PC-9 (cell line): Measurements from ENCODE around the gene SEC62. TPM values are rescaled to one million over a fixed set of nuclear protein-coding genes. Genes with fewer than 3 reads are reported as not detected.

Source experiments
- BruUV-seq: library from RNA; stranded (reverse); fragments of 400-500 nt; replicated peaks from 2 replicates; lab custom pipeline; 2021; lab: Mats Ljungman, UMichigan
- CTCF ChIA-PET: fragments of 300-600 bp; sonication (Branson Sonifier 250); formaldehyde crosslinking; loops from one replicate; lab custom pipeline; 2022; ENCODE audit warnings: antibody characterized with exemption; lab: Charles Lee
- POLR2A ChIA-PET: fragments of 300-600 bp; sonication (Branson Sonifier 250); formaldehyde crosslinking; loops from one replicate; lab custom pipeline; 2022; ENCODE audit warnings: antibody characterized with exemption; ENCODE audit not compliant: unreplicated experiment; lab: Charles Lee
- DNase-seq, 2 experiments: peaks; one replicate each; pipeline versions ENCODE4 v3.0.0 to v3.0.0-alpha.2; 2015 to 2022; ENCODE audit warnings: mixed read lengths in 1 of 2
- H2AFZ ChIP-seq: fragments of 200-600 bp; sonication (generic); 2 replicates; pipeline ENCODE4 v1.8.1; 2017; ENCODE audit warnings: antibody characterized with exemption
- H3F3A ChIP-seq: fragments of 200-600 bp; sonication (generic); 2 replicates; pipeline ENCODE4 v1.8.1; 2017; ENCODE audit warnings: antibody characterized with exemption, mild to moderate bottlenecking, low read depth; ENCODE audit not compliant: insufficient read depth
- H3K27ac ChIP-seq: fragments of 200-600 bp; sonication (generic); 2 replicates; pipeline ENCODE4 v1.6.1; 2016; ENCODE audit warnings: mixed run types
- H3K27me3 ChIP-seq: fragments of 200-600 bp; sonication (generic); 2 replicates; pipeline ENCODE4 v1.6.1; 2016; ENCODE audit warnings: low read depth, mixed run types; ENCODE audit not compliant: insufficient read depth
- H3K36me3 ChIP-seq: fragments of 200-600 bp; sonication (generic); 2 replicates; pipeline ENCODE4 v1.6.1; 2016; ENCODE audit warnings: low read depth, mixed run types
- H3K4me1 ChIP-seq: fragments of 200-600 bp; sonication (generic); replicated peaks from 2 replicates; pipeline ENCODE4 v1.6.1; 2016; ENCODE audit warnings: mixed run types; ENCODE audit not compliant: insufficient read depth
- H3K4me2 ChIP-seq: fragments of 200-600 bp; sonication (generic); 2 replicates; pipeline ENCODE4 v1.6.1; 2017; ENCODE audit warnings: mixed run types
- H3K4me3 ChIP-seq: fragments of 200-600 bp; sonication (generic); 2 replicates; pipeline ENCODE4 v1.6.1; 2016; ENCODE audit warnings: mixed run types
- H3K79me2 ChIP-seq: fragments of 200-600 bp; sonication (generic); 2 replicates; pipeline ENCODE4 v1.6.1; 2017; ENCODE audit warnings: low read depth, mixed run types
- H3K9me2 ChIP-seq: fragments of 200-600 bp; sonication (generic); 2 replicates; pipeline ENCODE4 v1.8.1; 2017; ENCODE audit warnings: mild to moderate bottlenecking; ENCODE audit not compliant: insufficient read depth
- H3K9me3 ChIP-seq: fragments of 200-600 bp; sonication (generic); 2 replicates; pipeline ENCODE4 v1.8.1; 2016; ENCODE audit warnings: low read depth; ENCODE audit not compliant: insufficient read depth
- H4K20me1 ChIP-seq: fragments of 200-600 bp; sonication (generic); 2 replicates; pipeline ENCODE4 v1.8.1; 2017; ENCODE audit not compliant: insufficient read depth
- EZH2 ChIP-seq: fragments of 200-600 bp; sonication (generic); IDR thresholded peaks from 2 replicates; pipeline ENCODE4 v1.8.0; 2017; ENCODE audit warnings: antibody characterized with exemption, low read depth
- intact Hi-C: fragments of 100-400 bp; cut with micrococcal nuclease; formaldehyde crosslinking; loops from one replicate; pipeline ENCODE4 v1.10.0; 2022; ENCODE audit not compliant: unreplicated experiment
- total RNA-seq: library from RNA; stranded (reverse); gene quantifications from 2 replicates; pipeline ENCODE4 v1.2.3, GENCODE V29; 2021
- TF ChIP-seq, protein P1 (sequence below): fragments of 200-600 bp; sonication (generic); conservative IDR thresholded peaks from 2 replicates; pipeline ENCODE4 v1.6.1; 2017; ENCODE audit warnings: mixed run types, antibody characterized with exemption, mild to moderate bottlenecking, moderate library complexity

The SEC62 gene
- total RNA-seq, 1 experiment from 2014 or later = 99.6 TPM

DNA sequence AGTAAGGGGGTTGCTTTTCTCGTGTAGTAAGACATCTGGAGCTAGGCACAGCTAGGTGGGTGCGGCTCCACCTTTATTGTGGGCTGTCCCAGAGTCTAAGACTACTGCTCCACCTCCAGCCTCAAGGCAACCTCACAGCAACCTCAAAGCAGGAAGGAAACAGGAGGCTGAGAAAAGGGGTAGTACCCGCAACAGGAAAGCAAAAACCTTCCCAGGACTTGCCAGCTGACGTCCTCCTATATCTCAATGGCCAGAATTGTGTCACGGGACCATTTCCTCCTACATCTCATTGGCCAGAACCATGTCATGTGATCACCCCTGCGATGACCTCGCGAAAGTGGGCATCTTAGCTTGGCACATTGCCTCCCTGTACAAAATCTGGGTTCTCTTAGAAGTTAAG lies 66.9 kb downstream of the SEC62 start:
- Histone ChIP-seq H3K9me2 (no peaks in the 10 kb centered on the region), H3F3A (no peaks in the 10 kb centered on the region), H3K27ac (no peak overlapping the region), H3K4me1 (no peaks in the 10 kb centered on the region), H3K4me3 (no peak overlapping the region), H3K36me3 (no peaks in the 10 kb centered on the region), H3K27me3 (no peaks in the 10 kb centered on the region), H3K79me2 (no peaks in the 10 kb centered on the region), H3K4me2 (no peak overlapping the region), H4K20me1 (no peaks in the 10 kb centered on the region), H2AFZ (0 out of 2 replicates have a peak overlapping the region, but pooled peaks have one; percentile 18), H3K9me3 (no peaks in the 10 kb centered on the region)
- TF ChIP-seq, protein P1, sequence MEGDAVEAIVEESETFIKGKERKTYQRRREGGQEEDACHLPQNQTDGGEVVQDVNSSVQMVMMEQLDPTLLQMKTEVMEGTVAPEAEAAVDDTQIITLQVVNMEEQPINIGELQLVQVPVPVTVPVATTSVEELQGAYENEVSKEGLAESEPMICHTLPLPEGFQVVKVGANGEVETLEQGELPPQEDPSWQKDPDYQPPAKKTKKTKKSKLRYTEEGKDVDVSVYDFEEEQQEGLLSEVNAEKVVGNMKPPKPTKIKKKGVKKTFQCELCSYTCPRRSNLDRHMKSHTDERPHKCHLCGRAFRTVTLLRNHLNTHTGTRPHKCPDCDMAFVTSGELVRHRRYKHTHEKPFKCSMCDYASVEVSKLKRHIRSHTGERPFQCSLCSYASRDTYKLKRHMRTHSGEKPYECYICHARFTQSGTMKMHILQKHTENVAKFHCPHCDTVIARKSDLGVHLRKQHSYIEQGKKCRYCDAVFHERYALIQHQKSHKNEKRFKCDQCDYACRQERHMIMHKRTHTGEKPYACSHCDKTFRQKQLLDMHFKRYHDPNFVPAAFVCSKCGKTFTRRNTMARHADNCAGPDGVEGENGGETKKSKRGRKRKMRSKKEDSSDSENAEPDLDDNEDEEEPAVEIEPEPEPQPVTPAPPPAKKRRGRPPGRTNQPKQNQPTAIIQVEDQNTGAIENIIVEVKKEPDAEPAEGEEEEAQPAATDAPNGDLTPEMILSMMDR = no peak
- no peak for TF ChIP-seq EZH2
- ChIA-PET CTCF (no interaction called here), POLR2A (no interaction called here)
- no peak for DNase-seq
- intact Hi-C loops = no loop called here
- no TSS peak for BruUV-seq

DNA sequence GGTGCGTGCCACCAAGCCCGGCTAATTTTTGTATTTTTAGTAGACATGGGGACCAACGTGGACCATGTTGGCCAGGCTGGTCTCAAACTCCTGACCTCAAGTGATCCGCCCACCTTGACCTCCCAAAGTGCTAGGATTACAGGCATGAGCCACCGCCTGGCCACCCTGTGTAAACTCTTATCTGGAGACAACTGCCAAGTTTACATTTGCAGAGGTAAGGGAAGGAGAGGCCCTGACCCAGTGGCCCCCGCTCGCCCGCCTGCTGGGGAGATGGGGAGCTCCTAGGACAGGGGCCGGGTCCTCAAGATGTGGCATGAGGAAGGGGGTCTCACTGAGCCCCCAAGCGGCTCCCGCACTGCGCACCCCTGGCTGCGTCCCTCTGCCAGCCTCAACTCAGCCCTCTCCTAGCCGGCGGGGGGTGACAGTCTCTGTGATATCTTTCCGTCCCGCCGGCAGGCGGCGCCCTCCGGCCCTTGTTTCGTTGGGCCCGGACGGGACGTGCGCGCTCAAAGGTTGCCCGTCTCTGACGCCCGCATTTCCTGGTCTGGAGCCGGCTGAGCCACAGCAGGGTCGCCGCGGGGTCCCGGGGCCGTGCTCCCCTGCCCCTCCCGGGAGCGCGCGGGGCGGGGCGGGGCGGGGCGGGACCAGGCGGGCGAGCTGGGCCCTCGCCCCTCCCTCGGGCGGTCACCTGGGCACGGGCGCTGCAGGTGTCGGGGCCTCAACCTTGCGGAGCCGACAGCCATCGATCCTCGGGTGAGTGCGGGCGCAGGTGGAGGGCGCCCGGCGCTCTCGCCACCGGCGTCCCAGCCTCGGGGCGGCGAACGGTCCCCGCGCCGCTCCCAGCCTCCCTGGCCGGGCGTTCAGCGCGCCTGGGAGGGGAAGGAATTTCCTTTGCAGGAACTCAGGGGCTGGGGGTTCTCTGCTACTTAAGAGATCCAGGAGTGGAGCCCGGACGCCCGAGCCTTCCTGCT lies 71.1 kb downstream of the SEC62 start, which contains the start of gene GPR160:
Gene GPR160 (plus strand): TSS at position 533 of the 971 bp plus-strand sequence. CDS start 45,978 bp downstream, outside the sequence.
- peak; percentile 73 to 89 for DNase-seq
- intact Hi-C loops = loop anchor here (1.0 to 5.0 kb wide), 6 partner anchors 12 to 375 kb away; no protein-coding TSS in a partner anchor
- BruUV-seq = no TSS peak
- Histone ChIP-seq H3K4me2 (peak within 1 kb of the TSS; percentile 76), H3K4me3 (peak within 1 kb of the TSS; percentile 79), H3K27me3 (no peaks in the 10 kb centered on the region), H3K27ac (no peak within 1 kb of the TSS), H3K9me3 (no peaks in the 10 kb centered on the region), H3K4me1 (peaks cover 9% of the 10 kb centered on the region), H3K36me3 (no peaks in the 10 kb centered on the region), H2AFZ (peak within 1 kb of the TSS; percentile 97), H3K79me2 (no peaks in the 10 kb centered on the region; the same call in 1 of the 2 replicates), H4K20me1 (no peaks in the 10 kb centered on the region), H3F3A (peaks cover 6% of the 10 kb centered on the region; the same call in 1 of the 2 replicates), H3K9me2 (no peaks in the 10 kb centered on the region)
- ChIA-PET CTCF (interaction anchor here (0.6 kb wide), 2 partner anchors 12 to 108 kb away, joined by 3 to 4 read pairs; no protein-coding TSS in a partner anchor), POLR2A (interaction anchor here (0.6 kb wide), 1 partner anchor 62 kb away, joined by 3 read pairs; no protein-coding TSS in a partner anchor)
- TF ChIP-seq EZH2 = no peak
- TF ChIP-seq, protein P1 = peak; percentile 98

DNA sequence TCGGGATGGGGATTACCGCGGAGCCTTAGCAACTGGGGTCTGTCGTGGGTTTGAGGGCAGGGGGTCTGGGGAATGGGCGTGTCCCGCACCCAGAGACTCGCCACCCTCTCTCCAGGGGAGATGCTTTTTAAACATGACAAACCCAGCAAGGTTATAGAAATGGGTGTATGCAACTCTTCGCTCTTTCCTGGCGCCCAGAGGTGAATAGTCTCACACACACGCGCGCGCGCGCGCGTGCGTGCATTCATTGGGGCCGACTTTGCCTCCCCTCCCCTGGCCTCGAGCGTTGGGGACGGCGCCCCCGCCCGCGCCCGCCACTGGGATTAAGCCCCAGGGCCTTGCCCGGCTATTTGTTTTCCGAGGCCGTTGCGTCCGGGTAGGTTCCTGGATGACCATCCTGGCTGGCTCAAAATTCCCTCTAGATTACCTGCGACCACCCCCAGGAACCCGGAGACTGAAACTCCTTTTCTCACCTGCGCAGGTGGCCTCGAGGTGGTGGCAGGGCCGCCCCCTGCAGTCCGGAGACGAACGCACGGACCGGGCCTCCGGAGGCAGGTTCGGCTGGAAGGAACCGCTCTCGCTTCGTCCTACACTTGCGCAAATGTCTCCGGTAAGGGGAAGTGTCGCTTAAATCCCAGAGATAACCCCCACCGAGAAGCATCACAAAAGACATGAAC lies 72.0 kb downstream of the SEC62 start:
- Histone ChIP-seq H3K4me2 (peak overlapping the region; percentile 76), H3K36me3 (no peaks in the 10 kb centered on the region), H3K9me3 (no peaks in the 10 kb centered on the region), H2AFZ (peak overlapping the region; percentile 97), H3K79me2 (peaks cover 5% of the 10 kb centered on the region; the same call in 1 of the 2 replicates), H3K27ac (no peak overlapping the region), H3K9me2 (no peaks in the 10 kb centered on the region), H3K27me3 (no peaks in the 10 kb centered on the region), H3K4me3 (peak overlapping the region; percentile 79), H4K20me1 (no peaks in the 10 kb centered on the region), H3K4me1 (peaks cover 9% of the 10 kb centered on the region), H3F3A (peaks cover 6% of the 10 kb centered on the region; the same call in 1 of the 2 replicates)
- no peak for DNase-seq
- TF ChIP-seq EZH2 = no peak
- TF ChIP-seq, protein P1 = peak; percentile 48; the same call in 1 of the 2 replicates
- ChIA-PET POLR2A (interaction anchor here (0.6 kb wide), 1 partner anchor 269 kb away, joined by 3 read pairs; no protein-coding TSS in a partner anchor), CTCF (interaction anchor here (0.6 kb wide), 3 partner anchors 11 to 1474 kb away, joined by 3 to 7 read pairs (median 4); no protein-coding TSS in a partner anchor)
- BruUV-seq = TSS peak; percentile 46
- intact Hi-C loops = loop anchor here (1.0 to 5.0 kb wide), 4 partner anchors 11 to 374 kb away; no protein-coding TSS in a partner anchor
